AG08395 (cell line): Measurements from ENCODE around the gene HASPIN.

Experiments
- DNase-seq: peaks from one replicate; pipeline ENCODE4 v3.0.0; 2012; ENCODE audit warnings: mixed read lengths, low spot score

HASPIN gene

DNA sequence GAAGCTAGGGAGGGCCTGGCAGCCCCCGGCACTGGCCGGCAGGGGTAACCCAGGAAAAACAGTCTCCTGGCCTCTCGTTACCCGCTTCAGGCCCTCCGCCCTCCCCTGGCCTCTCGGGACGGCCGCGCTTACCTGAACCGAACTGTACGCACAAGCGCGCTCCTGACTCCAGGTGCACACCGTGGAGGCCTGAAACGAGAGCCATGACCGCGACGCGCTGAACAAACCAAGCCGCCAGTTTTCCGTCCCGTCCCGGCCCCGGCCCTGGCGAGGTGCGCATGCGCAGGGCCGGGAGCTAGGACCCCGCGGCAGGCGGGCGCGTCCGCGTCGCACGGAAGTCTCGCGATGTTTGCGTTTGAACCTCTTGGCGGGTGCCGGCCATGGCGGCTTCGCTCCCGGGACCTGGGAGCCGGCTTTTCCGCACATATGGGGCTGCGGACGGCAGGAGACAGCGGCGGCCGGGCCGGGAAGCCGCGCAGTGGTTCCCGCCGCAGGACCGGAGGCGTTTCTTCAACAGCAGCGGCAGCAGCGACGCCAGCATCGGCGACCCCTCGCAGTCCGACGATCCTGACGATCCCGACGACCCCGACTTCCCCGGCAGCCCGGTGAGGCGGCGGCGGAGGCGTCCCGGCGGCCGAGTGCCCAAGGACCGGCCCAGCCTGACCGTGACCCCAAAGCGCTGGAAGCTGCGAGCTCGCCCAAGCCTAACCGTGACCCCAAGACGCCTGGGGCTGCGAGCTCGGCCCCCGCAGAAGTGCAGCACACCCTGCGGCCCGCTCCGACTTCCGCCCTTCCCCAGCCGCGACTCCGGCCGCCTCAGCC is at the start of gene HASPIN:
Gene HASPIN (plus strand): TSS at position 348 of the 822 bp plus-strand sequence. CDS start 33 bp downstream, at position 381.
- peak; percentile 100 for DNase-seq

DNA sequence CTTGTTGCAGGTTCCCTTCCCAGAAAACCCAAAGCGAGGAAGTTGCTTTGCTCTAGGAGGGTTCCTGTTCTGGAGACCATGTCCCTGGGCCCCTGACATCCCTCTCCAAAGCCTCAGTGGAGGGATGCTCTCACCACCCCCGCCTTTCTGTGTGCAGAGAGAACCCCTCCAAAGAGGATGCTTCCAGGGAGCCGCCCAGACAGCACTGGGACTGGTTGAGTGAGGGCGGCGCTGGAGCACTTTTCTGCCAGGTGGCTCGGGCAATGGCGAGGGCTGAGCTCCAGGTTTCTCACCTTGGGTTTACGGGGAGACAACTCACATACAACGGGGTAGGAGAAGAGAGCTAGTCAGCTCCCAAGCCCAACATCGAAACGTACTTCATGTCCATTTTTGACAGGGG is 47.8 kb upstream of the HASPIN start:
- no peak for DNase-seq

DNA sequence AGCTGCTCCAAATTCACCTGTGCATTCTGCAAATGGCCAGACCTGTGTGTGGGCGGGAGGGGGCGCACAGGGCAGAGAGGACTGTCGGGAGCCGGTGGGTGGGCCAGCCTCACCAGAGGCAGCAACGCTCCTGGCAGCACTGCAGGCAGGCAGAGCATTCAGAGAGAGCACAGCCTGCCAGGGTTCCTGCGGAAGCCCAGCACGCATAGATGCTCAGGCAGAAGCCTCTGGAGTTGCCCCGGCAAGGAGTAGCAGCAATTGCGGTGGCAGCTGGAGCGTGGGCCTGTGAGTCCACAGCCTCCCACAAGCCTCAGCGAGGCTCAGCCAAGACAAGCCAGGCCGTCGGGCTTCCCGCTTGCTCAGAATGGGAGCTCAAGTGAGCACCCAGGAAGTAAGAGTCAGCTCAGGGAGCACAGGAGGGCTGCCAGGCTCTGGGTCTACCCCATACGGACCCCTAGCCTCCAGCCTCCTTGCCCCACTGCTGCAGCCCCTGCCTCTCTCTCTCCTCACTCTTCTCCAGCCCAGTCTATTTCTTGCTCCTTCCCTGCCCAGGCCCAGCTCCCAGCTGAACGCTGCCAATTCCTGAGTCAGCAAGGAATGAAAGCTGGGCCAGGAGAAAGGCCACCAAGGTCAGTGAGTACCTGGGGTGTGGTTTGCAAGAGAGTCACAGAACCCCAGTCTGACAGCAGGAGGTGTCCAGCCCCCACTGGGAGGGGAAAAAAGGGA is 45.4 kb upstream of the HASPIN start:
- peak; percentile 39 for DNase-seq

DNA sequence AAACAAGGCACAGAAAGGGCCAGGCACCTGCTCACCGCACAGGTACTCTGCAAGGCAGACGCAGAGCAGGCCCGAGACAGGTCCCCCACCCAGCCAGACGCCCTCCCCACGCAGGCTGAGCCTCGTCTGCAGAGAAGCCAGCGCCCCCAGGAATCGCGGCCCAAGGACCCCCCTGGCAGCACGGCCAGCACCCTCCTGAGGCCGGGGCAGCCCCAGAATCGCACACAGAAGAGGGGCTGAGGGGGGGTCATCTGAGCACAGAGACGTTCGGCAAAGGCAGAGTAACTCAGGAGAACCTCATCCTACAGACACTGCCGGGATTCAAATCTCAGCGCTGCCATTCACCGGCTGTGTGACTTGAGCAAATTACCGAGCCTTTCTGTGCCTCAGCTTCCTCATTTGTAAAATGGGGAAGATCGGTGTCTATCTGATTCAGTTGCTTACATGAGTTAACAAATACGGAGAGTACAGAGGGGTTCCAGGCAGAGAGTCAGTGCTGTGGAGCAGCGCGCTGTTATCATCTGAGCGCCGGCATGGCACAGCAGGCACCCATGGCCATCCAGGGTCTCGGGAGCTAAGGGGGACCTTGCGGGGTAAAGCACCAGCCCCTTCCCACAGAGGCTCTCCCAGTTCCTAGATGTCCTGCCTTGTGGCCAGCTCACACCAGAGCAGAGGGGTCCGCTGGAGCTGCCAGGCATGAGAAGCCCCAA is 44.7 kb upstream of the HASPIN start:
- DNase-seq: no peak

DNA sequence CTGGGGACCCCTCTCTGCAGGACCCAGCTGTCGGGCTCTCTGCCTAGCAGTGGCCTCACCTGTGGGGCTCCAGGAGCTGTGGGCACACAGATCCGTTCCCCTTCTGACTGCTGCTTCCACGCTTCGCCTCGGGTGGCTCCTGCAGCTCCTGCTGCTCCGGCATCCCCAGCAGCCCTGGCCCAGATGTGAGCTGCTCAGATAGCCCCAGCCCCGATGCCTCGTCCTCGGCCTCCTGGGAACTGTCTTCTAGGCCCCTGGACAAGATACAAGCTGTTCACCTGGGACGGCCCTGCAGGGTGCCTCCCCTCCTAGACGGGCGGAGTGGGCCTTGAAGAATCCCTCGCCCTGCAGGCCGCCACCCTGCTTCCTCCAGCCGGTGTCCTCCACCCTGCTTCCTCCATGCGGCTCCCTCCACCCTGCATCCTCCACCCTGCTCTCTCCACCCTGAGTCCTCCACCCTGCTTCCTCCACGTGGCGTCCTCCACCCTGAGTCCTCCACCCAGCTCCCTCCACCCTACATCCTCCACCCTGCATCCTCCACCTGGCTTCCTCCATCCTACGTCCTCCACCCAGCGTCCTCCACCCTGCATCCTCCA is 44.1 kb upstream of the HASPIN start:
- DNase-seq: no peak

DNA sequence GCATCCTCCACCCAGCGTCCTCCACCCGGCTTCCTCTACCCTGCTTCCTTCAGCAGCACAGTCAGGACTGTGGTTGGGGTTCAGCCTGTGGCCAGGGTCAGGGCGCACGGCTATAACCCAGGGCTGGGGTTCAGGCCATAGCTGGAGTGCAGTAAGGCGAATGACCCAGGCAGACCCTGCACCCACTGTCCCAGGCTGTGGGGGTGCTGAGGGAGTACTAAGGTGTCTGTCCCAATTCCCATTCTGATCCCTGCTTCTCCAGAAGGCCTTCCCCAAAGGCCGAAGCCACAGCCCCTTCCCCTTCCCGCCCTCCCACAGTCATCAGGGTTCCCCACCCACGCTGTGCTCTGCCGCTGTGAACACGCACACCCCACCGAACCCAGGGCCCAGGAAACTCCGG is 42.6 kb upstream of the HASPIN start:
- DNase-seq: no peak

DNA sequence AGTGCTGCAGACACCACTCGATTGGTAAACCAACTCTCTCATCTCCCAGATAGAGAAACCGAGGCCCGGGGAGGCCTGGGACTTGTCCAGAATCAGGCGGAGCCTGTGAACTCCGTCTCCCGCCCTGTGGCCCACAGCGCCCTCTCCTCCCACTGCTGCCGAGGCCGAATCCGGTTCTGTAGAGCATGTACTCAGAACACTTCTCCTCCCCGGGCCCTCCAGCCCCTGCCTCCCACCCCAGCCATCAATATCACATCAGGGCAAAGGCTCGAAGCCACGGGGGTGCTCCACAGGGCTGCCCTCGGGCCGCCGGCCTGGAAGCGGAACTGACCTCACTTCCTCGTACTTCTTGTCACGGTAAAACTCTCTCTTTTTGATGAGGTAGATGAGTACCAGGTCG is 42.1 kb upstream of the HASPIN start:
- no peak for DNase-seq

DNA sequence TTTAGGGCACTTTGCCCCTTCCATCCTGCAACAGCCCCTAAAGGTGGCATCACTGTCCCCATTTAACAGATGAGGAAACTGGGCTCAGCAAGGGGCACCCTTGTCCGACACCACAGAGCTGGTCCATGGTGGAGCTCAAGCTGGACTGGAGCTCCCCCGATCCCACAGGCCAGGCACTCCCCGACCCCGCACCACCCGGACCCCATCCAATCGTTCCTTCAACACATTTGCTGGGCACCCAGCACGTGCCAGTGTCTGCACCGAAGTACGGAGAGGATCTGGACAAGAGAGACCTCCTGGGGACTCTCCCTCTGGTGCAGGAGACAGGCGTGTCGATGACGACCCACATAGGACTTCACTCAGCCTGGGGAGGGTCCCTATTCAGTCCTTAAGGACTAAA is 41.7 kb upstream of the HASPIN start:
- DNase-seq: no peak

DNA sequence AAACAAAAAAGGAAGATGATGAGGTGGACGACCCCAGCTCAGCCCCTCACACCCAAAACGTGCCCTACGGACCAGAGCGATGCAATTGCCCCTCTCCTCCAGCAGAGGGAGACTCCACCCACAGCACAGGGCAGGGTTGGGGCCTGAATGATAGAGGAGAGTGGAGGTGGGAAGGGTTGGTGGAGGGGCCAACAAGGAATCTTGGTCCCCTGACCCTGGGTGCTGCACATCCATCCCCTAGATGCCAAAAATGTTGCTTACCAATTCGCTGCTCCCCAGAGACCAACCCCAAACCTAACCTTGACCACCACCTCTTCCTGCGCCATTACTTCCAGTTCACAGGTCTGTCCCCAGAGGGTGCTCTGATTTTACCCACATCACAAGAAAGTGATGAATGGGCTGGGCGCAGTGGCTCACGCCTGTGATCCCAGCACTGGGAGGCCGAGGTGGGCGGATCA is 40.6 kb upstream of the HASPIN start:
- peak; percentile 74 for DNase-seq

DNA sequence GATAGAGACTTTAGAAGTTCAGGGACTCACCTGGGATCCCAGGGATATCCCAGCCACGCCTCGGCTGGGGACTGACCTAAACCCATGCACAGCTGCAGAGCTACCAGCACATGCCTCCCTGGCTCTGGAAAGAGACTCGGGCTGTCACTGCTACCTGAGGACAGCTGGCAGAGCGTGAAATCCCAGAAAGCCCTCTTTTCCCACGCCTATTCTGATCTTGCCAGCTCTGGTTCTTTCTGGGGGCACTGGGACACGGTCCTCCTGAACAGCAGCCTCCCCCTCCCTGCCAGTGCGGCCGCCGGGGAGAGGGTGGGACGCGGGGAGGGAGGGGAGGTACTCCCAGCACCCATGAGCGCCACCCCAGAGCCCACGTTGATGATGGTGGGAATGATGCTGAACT is 38.5 kb upstream of the HASPIN start:
- DNase-seq: no peak

DNA sequence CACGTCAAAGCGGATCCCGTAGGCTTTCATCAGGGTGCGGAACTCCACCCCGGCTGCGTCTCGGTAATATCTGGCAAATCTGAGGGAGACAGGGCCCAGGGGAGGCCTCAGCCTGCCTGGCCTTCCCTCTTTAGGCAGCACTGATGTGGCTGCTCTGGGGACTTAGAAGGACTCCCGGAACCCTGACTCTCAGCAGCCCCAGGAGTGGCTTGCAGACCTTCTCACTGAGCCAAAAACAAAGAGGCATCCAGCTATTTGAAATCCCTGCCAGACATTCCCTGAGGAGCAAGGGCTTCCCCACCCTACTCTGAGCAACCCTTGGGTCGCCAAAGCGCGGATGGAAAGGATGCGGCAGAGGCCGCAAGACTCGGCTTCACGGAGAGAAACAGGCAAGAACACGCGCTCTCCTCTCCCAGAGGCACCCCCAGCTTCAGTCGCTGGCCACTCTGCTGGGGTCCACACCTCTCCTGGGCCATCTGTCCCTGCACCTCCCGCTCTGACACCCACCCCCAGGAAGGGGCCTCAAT is 35.6 kb upstream of the HASPIN start:
- peak; percentile 39 for DNase-seq

DNA sequence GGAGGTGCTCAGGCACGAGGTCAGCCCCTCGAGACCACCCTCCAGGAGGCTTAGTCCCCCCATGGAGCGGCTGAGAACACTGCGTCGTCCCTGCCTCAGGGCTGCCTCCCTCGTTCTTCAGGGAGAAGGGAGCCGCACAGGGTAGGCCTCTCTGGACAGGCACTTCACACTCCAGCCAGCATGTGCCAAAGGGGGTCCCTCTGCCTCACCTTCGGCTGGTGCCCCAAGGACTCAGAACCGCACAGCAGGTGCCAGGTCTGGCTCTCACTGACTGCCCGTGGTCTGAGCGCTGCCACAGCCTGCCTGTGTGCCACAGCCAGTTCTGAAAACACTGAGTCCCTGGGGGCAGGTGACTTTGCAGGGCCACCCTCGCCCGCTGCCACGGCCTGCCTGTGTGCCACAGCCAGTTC is 34.8 kb upstream of the HASPIN start:
- DNase-seq: no peak

DNA sequence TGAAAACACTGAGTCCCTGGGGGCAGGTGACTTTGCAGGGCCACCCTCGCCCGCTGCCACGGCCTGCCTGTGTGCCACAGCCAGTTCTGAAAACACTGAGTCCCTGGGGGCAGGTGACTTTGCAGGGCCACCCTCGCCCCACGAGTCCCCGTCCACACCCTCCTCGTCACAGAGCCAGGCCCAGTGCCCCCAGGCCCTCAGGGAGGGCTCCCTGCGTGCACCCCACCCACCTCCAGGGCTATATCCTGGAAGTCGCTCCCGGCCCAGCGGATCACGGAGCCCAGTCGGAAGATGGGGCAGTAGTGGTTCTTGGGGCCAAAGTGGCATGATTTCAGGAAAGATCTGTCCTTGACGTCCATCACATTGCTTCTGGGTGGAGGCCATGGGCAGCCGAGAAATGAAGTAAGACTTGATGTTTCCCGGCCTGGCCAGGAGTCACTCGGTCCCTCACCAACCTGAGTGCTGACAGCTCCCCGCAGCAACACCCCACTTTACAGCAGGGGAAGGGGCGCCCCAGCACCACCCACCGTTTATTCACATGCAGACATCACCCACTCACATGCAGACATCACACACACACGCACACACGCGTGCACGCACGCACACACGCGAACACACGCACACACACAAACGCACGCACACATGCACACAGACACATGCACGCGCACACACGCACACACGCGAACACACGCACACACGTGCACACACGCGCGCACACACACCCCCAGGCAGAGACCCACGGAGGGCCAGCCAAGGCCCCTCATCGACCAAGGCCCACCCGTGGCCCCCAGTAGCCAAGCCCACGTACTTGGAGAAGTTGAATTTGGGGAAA is 34.2 kb upstream of the HASPIN start:
- DNase-seq: no peak

DNA sequence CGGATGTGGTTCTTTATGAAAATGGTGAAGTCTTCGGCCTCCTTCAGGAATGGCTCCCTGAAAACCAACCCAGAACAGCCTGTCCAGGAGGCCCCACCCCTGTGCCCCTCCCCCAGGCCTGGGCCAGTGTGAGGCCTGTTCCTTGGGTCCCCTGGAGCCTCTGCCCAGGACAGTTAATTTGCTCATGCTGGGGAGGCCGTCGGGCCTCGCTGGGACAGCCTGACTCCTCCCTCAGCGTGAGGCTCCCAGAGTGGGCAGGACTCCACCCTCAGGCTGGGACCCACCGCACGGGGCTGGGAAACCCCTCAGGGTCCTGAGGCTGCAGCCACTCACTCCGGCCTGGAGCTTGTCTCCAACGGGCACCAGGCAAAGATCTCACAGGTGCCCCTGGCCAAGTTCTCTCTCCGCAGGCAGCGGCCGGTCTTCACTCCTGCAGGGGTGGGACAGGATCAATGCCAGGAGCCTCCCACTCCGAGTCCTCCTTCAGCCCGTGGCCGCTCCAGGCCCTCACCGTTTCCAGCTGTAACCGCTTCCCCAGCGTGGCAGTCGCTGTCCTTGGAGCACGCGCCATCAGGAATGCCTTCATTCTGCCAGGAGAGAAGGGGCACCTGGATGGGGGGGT is 33.5 kb upstream of the HASPIN start:
- no peak for DNase-seq

DNA sequence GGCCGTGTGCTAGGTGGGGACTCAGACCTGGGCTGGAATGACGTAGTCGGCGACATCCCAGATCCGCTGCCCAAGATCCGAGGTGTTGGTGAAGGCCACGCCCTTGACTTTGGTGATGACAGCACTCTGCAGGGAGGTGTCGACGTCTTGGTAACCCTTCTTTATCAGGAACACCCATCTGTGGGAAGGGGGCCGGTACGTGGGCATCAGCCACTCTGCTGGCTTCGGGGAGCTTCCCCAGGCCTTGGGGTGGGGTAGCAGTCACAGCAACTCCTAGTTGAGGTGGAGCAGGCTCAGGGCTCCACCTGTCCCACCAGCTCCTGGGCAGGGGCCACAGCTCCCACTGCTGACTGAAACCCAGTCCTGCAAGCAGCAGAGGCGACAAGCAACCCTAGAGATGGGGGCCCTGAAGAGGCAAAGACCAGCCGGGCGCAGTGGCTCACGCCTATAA is 32.1 kb upstream of the HASPIN start:
- DNase-seq: no peak

DNA sequence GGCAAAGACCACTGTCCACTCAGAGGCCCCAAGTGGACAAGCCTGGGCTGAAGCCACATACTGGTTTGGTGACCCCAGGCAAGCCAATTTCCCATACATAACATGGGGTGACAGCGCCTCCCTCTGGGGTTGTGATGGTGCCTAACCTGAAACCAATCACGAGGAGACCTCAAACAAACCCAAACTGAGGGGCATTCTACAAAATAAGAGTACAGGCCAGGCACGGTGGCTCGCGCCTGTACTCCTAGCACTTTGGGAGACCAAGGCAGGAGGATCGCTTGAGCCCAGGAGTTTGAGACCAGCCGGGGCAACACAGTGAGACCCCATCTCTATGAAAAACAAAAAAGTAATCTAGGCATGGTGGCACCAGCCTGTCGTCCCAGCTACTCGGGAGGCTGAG is 31.4 kb upstream of the HASPIN start:
- DNase-seq: no peak

DNA sequence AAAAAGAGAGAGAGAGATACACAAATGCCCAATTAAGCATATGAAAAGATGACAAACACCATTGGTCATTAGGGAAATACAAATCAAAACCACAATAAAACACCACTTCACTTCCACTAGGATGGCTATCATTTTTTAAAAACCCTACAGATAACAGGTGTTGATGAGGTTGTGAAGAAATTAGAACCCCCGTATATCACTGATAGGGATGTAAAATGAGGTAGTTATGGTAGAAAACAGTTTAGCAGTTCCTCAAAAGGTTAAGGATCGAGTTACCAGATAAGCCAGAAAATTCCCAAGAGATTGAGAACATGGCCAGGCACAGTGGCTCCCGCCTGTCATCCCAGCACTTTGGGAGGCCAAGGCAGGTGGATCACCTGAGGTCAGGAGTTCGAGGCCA is 30.6 kb upstream of the HASPIN start:
- no peak for DNase-seq

DNA sequence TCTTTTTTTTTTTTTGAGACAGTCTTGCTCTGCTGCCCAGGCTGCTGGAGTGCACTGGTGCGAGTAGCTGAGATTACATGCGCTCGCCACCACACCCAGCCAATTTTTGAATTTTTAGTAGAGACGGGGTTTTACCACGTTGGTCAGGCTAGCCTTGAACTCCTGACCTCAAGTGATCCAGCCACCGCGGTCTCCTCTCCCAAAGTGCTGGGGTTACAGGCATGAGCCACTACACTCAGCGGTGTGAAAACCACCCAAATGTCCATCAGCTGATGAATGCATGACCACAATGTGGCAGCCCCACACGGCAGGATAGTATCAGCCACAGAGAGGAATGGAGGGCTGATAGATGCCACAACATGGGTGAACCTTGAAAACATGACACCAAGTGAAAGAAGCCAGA is 29.9 kb upstream of the HASPIN start:
- DNase-seq: no peak

DNA sequence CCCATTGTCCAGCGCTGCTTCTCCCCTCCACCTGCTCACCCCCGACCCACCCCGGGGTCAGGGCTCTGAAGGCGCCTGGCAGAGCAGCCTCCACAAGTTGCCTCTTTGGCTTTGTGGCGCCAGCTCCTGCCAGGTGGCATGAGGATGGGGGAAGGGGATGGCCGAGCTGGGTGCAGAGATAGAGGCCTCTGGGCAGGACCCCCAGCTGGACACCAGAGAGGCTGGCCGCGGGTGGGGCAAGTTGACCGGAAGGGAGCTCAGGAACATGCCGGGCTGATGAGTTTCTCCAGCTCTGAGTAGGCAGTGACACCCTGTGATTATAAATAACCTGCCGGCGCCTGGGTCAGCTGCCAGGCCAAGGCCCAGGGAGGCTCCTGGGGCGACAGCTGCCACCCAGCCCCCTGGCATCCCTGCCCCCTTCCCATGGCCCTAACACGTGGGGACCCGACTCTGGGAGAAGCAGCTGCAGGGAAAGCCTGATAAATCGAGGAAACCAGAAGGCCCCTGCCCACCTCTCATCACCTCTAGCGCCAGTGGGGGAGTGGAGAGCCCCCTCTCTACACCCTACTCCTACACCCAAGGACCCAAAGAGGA is 28.5 kb upstream of the HASPIN start:
- DNase-seq: no peak

DNA sequence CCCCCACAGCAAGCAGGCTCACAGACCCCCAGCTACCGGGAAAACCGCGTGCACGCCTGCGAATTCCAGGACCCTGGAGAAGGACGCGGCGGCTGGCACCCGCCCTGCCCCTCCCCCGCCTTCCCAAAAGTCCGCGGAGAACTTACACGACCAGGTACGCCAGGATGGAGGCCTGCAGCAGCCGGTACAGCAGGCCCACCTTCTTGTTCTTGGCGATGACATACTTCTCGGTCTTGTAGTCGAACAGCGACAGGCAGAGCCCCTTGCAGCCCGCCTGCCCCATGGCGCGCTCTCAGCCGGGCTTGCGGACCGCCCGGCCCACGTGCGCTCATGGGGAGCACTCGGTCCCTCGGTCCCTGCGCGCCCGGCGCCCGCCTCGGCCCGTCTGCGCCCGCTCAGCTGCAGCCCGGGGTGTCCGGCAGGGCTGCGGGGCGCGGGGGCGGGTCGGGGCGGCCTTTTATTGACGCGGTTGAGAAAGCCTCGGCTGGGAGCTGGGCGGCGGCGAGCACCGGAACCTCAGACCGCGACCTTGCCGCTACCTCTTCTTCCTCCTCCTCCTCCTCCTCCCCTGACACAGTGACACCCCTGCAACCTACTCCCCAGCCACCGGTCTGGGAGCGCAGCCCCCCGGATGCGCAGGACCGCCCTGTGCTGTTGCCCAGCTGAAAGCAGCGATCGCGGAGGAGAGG is 27.8 kb upstream of the HASPIN start, which contains the start of gene P2RX5:
Gene P2RX5 (minus strand): TSS at position 433 of the 689 bp plus-strand sequence. CDS start 150 bp downstream, at position 283.
- DNase-seq: no peak
